Stomach (tissue), 9 donors: ENCODE results near the gene CDC42SE2. TPM values are rescaled to one million over a fixed set of nuclear protein-coding genes. Genes with fewer than 3 reads are reported as not detected.
"Not testable (repeated sequence)": the region's sequence is repeated elsewhere in the genome, so short reads cannot be mapped to it uniquely, and the experiment has no call there.

Source experiments
- DNase-seq, 2 donors: peaks; one replicate each; pipeline versions ENCODE4 v3.0.0 to v3.0.0-alpha.2; 2013 to 2019
- H3K27ac ChIP-seq, 5 donors: fragments of 200-600 bp in 4 of 5; sonication (generic) in 4 of 5; one replicate each; pipeline ENCODE4 v1.5.1; 2013 to 2019; ENCODE audit warnings: mild to moderate bottlenecking in 1 of 5, moderate library complexity in 1 of 5
- H3K27me3 ChIP-seq, 3 donors: fragments of 200-600 bp; sonication (generic); one replicate each; pipeline ENCODE4 v1.5.1; 2017 to 2019; ENCODE audit warnings: mixed run types in 1 of 3
- H3K36me3 ChIP-seq, 4 donors: fragments of 200-600 bp; sonication (generic); 1 replicate in 3 of 4; 2 replicates in 1 of 4; pipeline ENCODE4 v1.5.1; 2016 to 2019
- H3K4me1 ChIP-seq, 4 donors: fragments of 200-600 bp; sonication (generic); one replicate each; pipeline ENCODE4 v1.5.1; 2016 to 2019
- H3K4me3 ChIP-seq, 4 donors: fragments of 200-600 bp; sonication (generic) in 3 of 4; one replicate each; pipeline ENCODE4 v1.5.1; 2016 to 2019; ENCODE audit warnings: mild to moderate bottlenecking in 1 of 4
- H3K9me3 ChIP-seq, 4 donors: fragments of 200-600 bp; sonication (generic); one replicate each; pipeline ENCODE4 v1.5.1; 2016 to 2019
- CTCF ChIP-seq, 7 experiments: fragments of 450-650 bp in 4 of 7; fragments of 200-600 bp in 3 of 7; sonication (generic) in 3 of 7; IDR thresholded peaks; one replicate each; pipeline ENCODE4 v1.5.1; 2016 to 2019; ENCODE audit warnings: antibody characterized with exemption in 7 of 7, control low read depth in 2 of 7, mild to moderate bottlenecking in 1 of 7
- EP300 ChIP-seq: sonication (generic); formaldehyde crosslinking; IDR thresholded peaks from one replicate; pipeline ENCODE4 v1.6.1; 2017; ENCODE audit warnings: antibody characterized with exemption
- POLR2A ChIP-seq, 4 donors: fragments of 450-650 bp; IDR thresholded peaks; one replicate each; pipeline ENCODE4 v1.6.1; 2016; ENCODE audit warnings: antibody characterized with exemption in 4 of 4, control low read depth in 2 of 4, mild to moderate bottlenecking in 1 of 4, moderate library complexity in 1 of 4
- POLR2AphosphoS5 ChIP-seq, 3 donors: sonication (generic); formaldehyde crosslinking; IDR thresholded peaks; one replicate each; pipeline ENCODE4 v1.6.1; 2016; ENCODE audit warnings: antibody characterized with exemption in 3 of 3
- whole genome bisulfite sequencing, 5 donors: extraction: QIAGEN DNeasy Blood & Tissue Kit in 3 of 5; methylation state at CpG; one replicate each; pipeline versions ENCODE4 v1.1.5 to v1.1.7; 2013 to 2018; 5-methylcytosine and 5-hydroxymethylcytosine counted together
- intact Hi-C: fragments of 100-400 bp; cut with DNase I; formaldehyde crosslinking; loops from one replicate; pipeline ENCODE4 v1.15.1; 2023; ENCODE audit warnings: low total_unique reads
- polyA plus RNA-seq, 3 donors: library from polyadenylated mRNA; stranded (reverse); fragments of 200-250 nt; gene quantifications; one replicate each; pipeline ENCODE4 v1.2.3, GENCODE V29; 2013
- total RNA-seq, 5 donors: library from RNA; depleted of rRNA; stranded (reverse); fragments of >200 nt; gene quantifications; one replicate each; pipeline versions ENCODE4 v1.1.0 to v1.2.3, GENCODE V29; 2014 to 2016
- donor health status: healthy with polysubstance abuse.
- donor health status: Bipolar disorder and iron deficiency.
- donor health status: healthy.

Gene CDC42SE2
- total and polyA plus RNA-seq, 8 donors, result 11.0 to 87.9 (median 20.6) TPM

DNA sequence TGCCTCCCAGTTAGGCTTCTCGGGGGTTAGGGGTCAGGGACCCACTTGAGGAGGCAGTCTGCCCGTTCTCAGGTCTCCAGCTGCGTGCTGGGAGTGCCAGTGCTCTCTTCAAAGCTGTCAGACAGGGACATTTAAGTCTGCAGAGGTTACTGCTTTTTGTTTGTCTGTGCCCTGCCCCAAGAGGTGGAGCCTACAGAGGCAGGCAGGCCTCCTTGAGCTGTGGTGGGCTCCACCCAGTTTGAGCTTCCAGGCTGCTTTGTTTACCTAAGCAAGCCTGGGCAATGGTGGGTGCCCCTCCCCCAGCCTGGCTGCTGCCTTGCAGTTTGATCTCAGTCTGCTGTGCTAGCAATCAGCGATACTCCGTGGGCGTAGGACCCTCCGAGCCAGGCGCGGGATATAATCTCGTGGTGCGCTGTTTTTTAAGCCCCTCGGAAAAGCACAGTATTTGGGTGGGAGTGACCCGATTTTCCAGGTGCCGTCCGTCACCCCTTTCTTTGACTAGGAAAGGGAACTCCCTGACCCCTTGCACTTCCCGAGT, 48.5 kb downstream of the CDC42SE2 start:
- Histone ChIP-seq H3K4me3 (peak overlapping the region in 3 of 4 donors; percentile 22 to 43 (median 35)), H3K27ac (peak overlapping the region; percentile 39 to 66 (median 58)), H3K4me1 (peaks cover 0 to 40% (median 18%) of the 10 kb centered on the region in 4 donors)
- TF ChIP-seq POLR2AphosphoS5 (IDR thresholded peaks at IDR 0.05), result peak in 2 of 3 donors; percentile 15 to 34
- H3K36me3 ChIP-seq, intact Hi-C loops, H3K27me3 ChIP-seq, H3K9me3 ChIP-seq: not testable (repeated sequence)
- WGBS, 5 donors, result 39 to 73% (median 47%) methylated on average over 16 of the region's 16 CpGs
- peak in 1 of 2 donors; percentile 69 for DNase-seq

DNA sequence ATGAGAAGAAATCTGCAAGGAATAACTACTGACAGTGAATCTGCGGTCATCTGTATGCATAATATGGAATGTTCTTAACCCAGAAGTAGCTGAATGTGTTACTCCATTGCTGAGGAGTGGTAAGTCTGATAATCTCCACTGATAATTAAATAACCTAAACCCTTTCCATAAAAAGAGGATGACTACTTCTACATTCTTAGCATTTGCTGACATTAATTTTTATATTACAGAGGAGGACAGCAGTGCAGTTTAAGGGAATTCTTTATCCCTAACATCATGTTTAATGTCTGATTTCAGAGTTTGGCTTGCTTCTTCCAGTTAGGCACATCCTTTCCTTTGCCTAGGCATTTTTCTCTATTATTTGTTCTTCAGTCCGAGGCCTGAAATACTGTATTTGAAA, 52.2 kb downstream of the CDC42SE2 start:
- H3K27ac ChIP-seq, result no peak overlapping the region
- H3K4me3 ChIP-seq, result no peak overlapping the region
- intact Hi-C loops, result no loop called here
- 89 to 96% (median 94%) methylated on average over 2 of the region's 2 CpGs for WGBS, 5 donors
- no peak for DNase-seq
- no peaks in the 10 kb centered on the region for H3K27me3 ChIP-seq
- H3K4me1 ChIP-seq, result peaks cover 0 to 40% (median 18%) of the 10 kb centered on the region in 4 donors
- no peak for TF ChIP-seq CTCF (IDR thresholded peaks at IDR 0.05)
- no peak for TF ChIP-seq POLR2A (IDR thresholded peaks at IDR 0.05)
- TF ChIP-seq EP300, result no peak
- TF ChIP-seq POLR2AphosphoS5 (IDR thresholded peaks at IDR 0.05), result no peak
- no peaks in the 10 kb centered on the region for H3K9me3 ChIP-seq
- H3K36me3 ChIP-seq, result peaks cover 0 to 18% (median 12%) of the 10 kb centered on the region in 4 donors

GRCh38 chr5:131316822-131317221, 53.0 kb downstream of the CDC42SE2 start:
- 58 to 77% (median 71%) methylated on average over 2 of the region's 2 CpGs for WGBS, 5 donors

GRCh38 chr5:131318455-131318854, 54.6 kb downstream of the CDC42SE2 start:
- no peak for TF ChIP-seq POLR2A (IDR thresholded peaks at IDR 0.05)
- TF ChIP-seq POLR2AphosphoS5 (IDR thresholded peaks at IDR 0.05), result no peak
- TF ChIP-seq CTCF (IDR thresholded peaks at IDR 0.05), result no peak
- TF ChIP-seq EP300, result no peak
- intact Hi-C loops, result no loop called here
- H3K27me3 ChIP-seq, result no peaks in the 10 kb centered on the region

More at GRCh38 chr5:131316822-131317221, 53.0 kb downstream of the CDC42SE2 start:
- Histone ChIP-seq H3K9me3 (no peaks in the 10 kb centered on the region), H3K4me3 (no peak overlapping the region), H3K4me1 (peaks cover 0 to 37% (median 17%) of the 10 kb centered on the region in 4 donors), H3K36me3 (peaks cover 0 to 22% (median 14%) of the 10 kb centered on the region in 4 donors), H3K27me3 (no peaks in the 10 kb centered on the region), H3K27ac (no peak overlapping the region)
- TF ChIP-seq POLR2AphosphoS5 (IDR thresholded peaks at IDR 0.05), result no peak
- no peak for TF ChIP-seq POLR2A (IDR thresholded peaks at IDR 0.05)
- no peak for TF ChIP-seq CTCF (IDR thresholded peaks at IDR 0.05)
- DNase-seq, result no peak
- intact Hi-C loops, result no loop called here

GRCh38 chr5:131321066-131321465, 57.2 kb downstream of the CDC42SE2 start:
- no peak for DNase-seq
- TF ChIP-seq POLR2AphosphoS5 (IDR thresholded peaks at IDR 0.05) (no peak), POLR2A (IDR thresholded peaks at IDR 0.05) (no peak), CTCF (IDR thresholded peaks at IDR 0.05) (no peak), EP300 (no peak)
- no peak overlapping the region for H3K27ac ChIP-seq
- intact Hi-C loops, result no loop called here
- H3K27me3 ChIP-seq, result no peaks in the 10 kb centered on the region
- no peaks in the 10 kb centered on the region for H3K9me3 ChIP-seq
- peaks cover 0 to 32% (median 17%) of the 10 kb centered on the region in 4 donors for H3K4me1 ChIP-seq
- 42 to 47% (median 46%) methylated on average over 2 of the region's 2 CpGs for WGBS, 5 donors
- H3K4me3 ChIP-seq, result no peak overlapping the region
- H3K36me3 ChIP-seq, result peaks cover 0 to 22% (median 14%) of the 10 kb centered on the region in 4 donors

More at GRCh38 chr5:131318455-131318854, 54.6 kb downstream of the CDC42SE2 start:
- Histone ChIP-seq H3K27ac (no peak overlapping the region), H3K36me3 (peaks cover 0 to 22% (median 14%) of the 10 kb centered on the region in 4 donors), H3K4me1 (peaks cover 0 to 37% (median 13%) of the 10 kb centered on the region in 4 donors), H3K4me3 (no peak overlapping the region), H3K9me3 (no peaks in the 10 kb centered on the region)
- no peak for DNase-seq
